HEK293T (cell line): Measurements from ENCODE around the gene PRDM11.

Source experiments
- BHLHE40 ChIP-seq: fragments of 450-650 bp; IDR thresholded peaks from 2 replicates; pipeline ENCODE4 v1.6.1; 2016; ENCODE audit warnings: mild to moderate bottlenecking, moderate library complexity, borderline replicate concordance
- L3MBTL2 ChIP-seq: fragments of 450-650 bp; conservative IDR thresholded peaks from 2 replicates; pipeline ENCODE4 v1.6.1; 2016; ENCODE audit warnings: mild to moderate bottlenecking

- TF ChIP-seq L3MBTL2 (no peak), BHLHE40 (no peak)
Observed at GRCh38 chr11:45145379-45146071, 914 bp upstream of the PRDM11 start.
